GM12878 (cell line): Measurements from ENCODE around the gene SLC36A3. TPM values are rescaled to one million over a fixed set of nuclear protein-coding genes. Genes with fewer than 3 reads are reported as not detected.

Experiments used
- ATAC-seq: fragments of 200-7000 bp; cut with Tn5 transposase; 3 replicates; pipeline ENCODE4 v1.9.1; 2020; ENCODE audit warnings: mild to moderate bottlenecking, moderate library complexity
- BruUV-seq: library from RNA; stranded (reverse); fragments of 400-500 nt; replicated peaks from 2 replicates; lab custom pipeline; 2021; lab: Mats Ljungman, UMichigan
- CTCF ChIA-PET: fragments of 300-600 bp; sonication (Branson Sonifier 250); formaldehyde crosslinking; extraction: SDS; loops from one replicate; lab custom pipeline; 2021; ENCODE audit warnings: inconsistent platforms; lab: Yijun Ruan, JAX
- POLR2A ChIA-PET: fragments of 350-600 bp; formaldehyde crosslinking; extraction: SDS; loops from one replicate; lab custom pipeline; 2021; ENCODE audit warnings: inconsistent platforms; lab: Charles Lee
- RAD21 ChIA-PET: fragments of 300-600 bp; sonication (Branson Sonifier 250); formaldehyde crosslinking; loops from one replicate; lab custom pipeline; 2023; ENCODE audit warnings: antibody characterized with exemption; ENCODE audit not compliant: unreplicated experiment; lab: Charles Lee
- SMC1A ChIA-PET: fragments of 300-600 bp; sonication (Branson Sonifier 250); formaldehyde crosslinking; loops from one replicate; lab custom pipeline; 2023; ENCODE audit not compliant: unreplicated experiment, uncharacterized antibody; lab: Charles Lee
- DNase-seq: peaks from one replicate; pipeline ENCODE4 v3.0.0-alpha.2; 2011; ENCODE audit warnings: low read depth, low spot score
- FAIRE-seq: peaks from 3 replicates; lab custom pipeline; 2011; peaks lifted over from hg19 to GRCh38; lab: Jason Lieb, UNC
- H2AFZ ChIP-seq: 2 replicates; pipeline ENCODE4 v1.6.0; 2011; ENCODE audit warnings: low read depth, low read length, control low read depth; ENCODE audit not compliant: control insufficient read depth
- H3K27ac ChIP-seq: 2 replicates; pipeline ENCODE4 v1.5.1; 2011; ENCODE audit warnings: control low read depth; ENCODE audit not compliant: control insufficient read depth, insufficient read depth
- H3K27me3 ChIP-seq, 2 experiments: replicated peaks in 1 of 2; 2 replicates each; pipeline versions ENCODE4 v1.6.0 to v1.6.1; 2011; ENCODE audit warnings: low read length in 1 of 2; ENCODE audit not compliant: control insufficient read depth in 2 of 2, insufficient read depth in 2 of 2
- H3K36me3 ChIP-seq, 2 experiments: 2 replicates each; pipeline ENCODE4 v1.5.1; 2011; ENCODE audit warnings: low read length in 1 of 2; ENCODE audit not compliant: control insufficient read depth in 2 of 2, insufficient read depth in 2 of 2
- H3K4me1 ChIP-seq: 2 replicates; pipeline ENCODE4 v1.6.1; 2011; ENCODE audit warnings: mild to moderate bottlenecking, low read length, moderate library complexity, mixed read lengths; ENCODE audit not compliant: control insufficient read depth, insufficient read depth
- H3K4me2 ChIP-seq: 2 replicates; pipeline ENCODE4 v1.6.0; 2011; ENCODE audit warnings: control low read depth; ENCODE audit not compliant: control insufficient read depth, insufficient read depth
- H3K4me3 ChIP-seq: fragments of 200-600 bp; sonication (generic); 2 replicates; pipeline ENCODE4 v1.5.1; 2016
- H3K79me2 ChIP-seq: 2 replicates; pipeline ENCODE4 v1.6.0; 2011; ENCODE audit warnings: low read length; ENCODE audit not compliant: control insufficient read depth, insufficient read depth
- H3K9ac ChIP-seq: 2 replicates; pipeline ENCODE4 v1.8.0; 2011; ENCODE audit warnings: low read length, control low read depth, mixed read lengths; ENCODE audit not compliant: control insufficient read depth, insufficient read depth
- H3K9me3 ChIP-seq: replicated peaks from 3 replicates; pipeline ENCODE4 v1.5.1; 2011; ENCODE audit warnings: mild to moderate bottlenecking, low read length; ENCODE audit not compliant: control insufficient read depth, insufficient read depth
- H4K20me1 ChIP-seq: 2 replicates; pipeline ENCODE4 v1.6.0; 2011; ENCODE audit not compliant: control insufficient read depth, insufficient read depth
- MEF2A ChIP-seq: IDR thresholded peaks from 2 replicates; pipeline ENCODE4 v1.6.1; 2011; ENCODE audit warnings: low read depth, mild to moderate bottlenecking, low read length, moderate library complexity; ENCODE audit not compliant: insufficient read depth
- MLLT1 ChIP-seq: fragments of 450-650 bp; IDR thresholded peaks from 2 replicates; pipeline ENCODE4 v1.6.1; 2016; ENCODE audit warnings: mild to moderate bottlenecking
- MYB ChIP-seq: fragments of 150-350 bp; IDR thresholded peaks from 2 replicates; pipeline ENCODE4 v1.6.1; 2014; ENCODE audit warnings: mild to moderate bottlenecking, low read depth, low read length, borderline replicate concordance
- RB1 ChIP-seq: fragments of 450-650 bp; formaldehyde crosslinking; IDR thresholded peaks from 2 replicates; pipeline ENCODE4 v1.6.1; 2017; ENCODE audit warnings: mild to moderate bottlenecking, borderline replicate concordance
- SMAD5 ChIP-seq: IDR thresholded peaks from 2 replicates; pipeline ENCODE4 v1.6.1; 2016; ENCODE audit warnings: antibody characterized with exemption, low read depth
- whole genome bisulfite sequencing: methylation state at CpG from one replicate; pipeline ENCODE4 v1.1.6; 2016; ENCODE audit warnings: low lambda C conversion rate; ENCODE audit not compliant: insufficient replicate concordance, insufficient coverage; ENCODE audit errors: missing lambda C conversion rate; 5-methylcytosine and 5-hydroxymethylcytosine counted together
- in situ Hi-C: fragments of 300-500 bp; cut with MboI; formaldehyde crosslinking; loops from 9 replicates; pipeline ENCODE4 v1.14.3; 2018; ENCODE audit warnings: mixed read lengths
- intact Hi-C: fragments of 100-400 bp; cut with micrococcal nuclease; formaldehyde crosslinking; loops from one replicate; pipeline ENCODE4 v1.14.2; 2022; ENCODE audit not compliant: unreplicated experiment
- polyA plus RNA-seq, 11 experiments: library from polyadenylated mRNA; depleted of rRNA in 4 of 11; unstranded in 6 of 11; stranded (reverse) in 5 of 11; fragments of >200 nt; fragmentation: Nextera tagmentation in 4 of 11; fragmentation: Illumina TruSeq in 1 of 11; extraction: Ambion mirVana in 4 of 11; extraction: Trizol in 1 of 11; gene quantifications; 1 replicate in 1 of 11; 2 replicates in 10 of 11; pipeline versions ENCODE4 v1.2.1 to v1.2.3, GENCODE V29; 2011 to 2016; ENCODE audit warnings: inconsistent platforms in 2 of 11, missing spikeins in 2 of 11, low read depth in 1 of 11
- total RNA-seq, 4 experiments: library from RNA; depleted of rRNA in 3 of 4; stranded (reverse); fragments of >200 nt in 3 of 4; fragmentation: Illumina TruSeq in 1 of 4; extraction: Trizol in 1 of 4; gene quantifications; 2 replicates each; pipeline versions ENCODE4 v1.2.1 to v1.2.3, GENCODE V29; 2013 to 2021
- TF ChIP-seq, protein P1 (sequence below): IDR thresholded peaks from 2 replicates; pipeline ENCODE4 v1.6.1; 2012; ENCODE audit warnings: low read length, inconsistent platforms

The SLC36A3 gene
- total and polyA plus RNA-seq, 10 of the 15 experiments (the other 5 are each of a cell fraction or from before 2014, with no cell fraction given), result 0.03 TPM; not detected in 9

DNA sequence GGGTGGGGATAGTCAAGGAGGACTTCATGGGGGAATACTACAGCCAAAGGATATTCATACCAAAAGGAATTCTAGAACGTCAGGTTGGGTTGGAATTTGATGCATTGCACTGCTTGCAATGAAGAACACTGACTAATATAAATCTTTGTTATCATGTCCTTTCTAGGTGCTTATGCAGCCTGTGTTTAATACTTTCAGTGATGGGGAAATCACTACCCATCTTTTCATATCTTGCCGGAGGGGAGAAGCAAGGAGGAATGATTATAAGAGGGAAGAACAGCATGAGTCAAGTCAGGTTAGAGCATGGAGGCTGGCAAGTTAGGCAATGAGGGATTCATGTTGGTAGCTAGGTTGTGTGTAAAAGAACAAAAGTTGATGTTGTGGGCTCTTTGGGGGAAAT is 74.6 kb downstream of the SLC36A3 start:
- Histone ChIP-seq H3K27ac (no peak overlapping the region), H3K79me2 (peaks cover 3% of the 10 kb centered on the region), H3K36me3 (no peaks in the 10 kb centered on the region), H3K4me3 (no peak overlapping the region), H2AFZ (no peak overlapping the region), H3K4me1 (peaks cover 12% of the 10 kb centered on the region), H3K27me3 (no peaks in the 10 kb centered on the region), H4K20me1 (no peaks in the 10 kb centered on the region), H3K4me2 (no peak overlapping the region), H3K9ac (no peak overlapping the region), H3K9me3 (no peaks in the 10 kb centered on the region)
- 94% methylated on average over 2 of the region's 2 CpGs for WGBS
- SMC1A ChIA-PET, result interaction anchor here (1.2 kb wide), 1 partner anchor 87 kb away, joined by 3 read pairs; no protein-coding TSS in a partner anchor
- CTCF ChIA-PET, result interaction anchor here (1.3 to 3.0 kb wide), 4 partner anchors 10 to 103 kb away, joined by 3 to 18 read pairs (median 6); no protein-coding TSS in a partner anchor
- in situ Hi-C loops (no loop called here), intact Hi-C loops (no loop called here)
- FAIRE-seq (no peak), DNase-seq (no peak), ATAC-seq (no peak)
- BruUV-seq, result no TSS peak
- RAD21 ChIA-PET, result interaction anchor here (1.3 to 1.9 kb wide), 3 partner anchors 9 to 103 kb away, joined by 3 to 6 read pairs (median 3); partner anchors contain the start of gene GM2A
- TF ChIP-seq RB1 (no peak), MYB (no peak), MLLT1 (no peak), SMAD5 (no peak), MEF2A (no peak)
- TF ChIP-seq, protein P1, sequence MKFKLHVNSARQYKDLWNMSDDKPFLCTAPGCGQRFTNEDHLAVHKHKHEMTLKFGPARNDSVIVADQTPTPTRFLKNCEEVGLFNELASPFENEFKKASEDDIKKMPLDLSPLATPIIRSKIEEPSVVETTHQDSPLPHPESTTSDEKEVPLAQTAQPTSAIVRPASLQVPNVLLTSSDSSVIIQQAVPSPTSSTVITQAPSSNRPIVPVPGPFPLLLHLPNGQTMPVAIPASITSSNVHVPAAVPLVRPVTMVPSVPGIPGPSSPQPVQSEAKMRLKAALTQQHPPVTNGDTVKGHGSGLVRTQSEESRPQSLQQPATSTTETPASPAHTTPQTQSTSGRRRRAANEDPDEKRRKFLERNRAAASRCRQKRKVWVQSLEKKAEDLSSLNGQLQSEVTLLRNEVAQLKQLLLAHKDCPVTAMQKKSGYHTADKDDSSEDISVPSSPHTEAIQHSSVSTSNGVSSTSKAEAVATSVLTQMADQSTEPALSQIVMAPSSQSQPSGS, result no peak
- POLR2A ChIA-PET, result interaction anchor here (1.1 to 2.9 kb wide), 4 partner anchors 9 to 23 kb away, joined by 4 to 11 read pairs (median 8); no protein-coding TSS in a partner anchor
